Mammary epithelial cell (primary cell): ENCODE data around the gene C14orf39.

ENCODE experiments used
- EZH2 ChIP-seq: IDR thresholded peaks from 2 replicates; pipeline ENCODE4 v1.6.1; 2012; ENCODE audit warnings: low read length, inconsistent platforms, borderline replicate concordance
- TF ChIP-seq, protein P1 (sequence below), 2 donors: IDR thresholded peaks in 1 of 2; conservative IDR thresholded peaks in 1 of 2; 2 replicates each; pipeline ENCODE4 v1.5.1; 2011 to 2012; ENCODE audit warnings: inconsistent platforms in 2 of 2, low read length in 2 of 2, mild to moderate bottlenecking in 2 of 2, control low read depth in 1 of 2, low read depth in 1 of 2; ENCODE audit not compliant: insufficient read depth in 1 of 2; ENCODE audit errors: extremely low read depth in 1 of 2

DNA sequence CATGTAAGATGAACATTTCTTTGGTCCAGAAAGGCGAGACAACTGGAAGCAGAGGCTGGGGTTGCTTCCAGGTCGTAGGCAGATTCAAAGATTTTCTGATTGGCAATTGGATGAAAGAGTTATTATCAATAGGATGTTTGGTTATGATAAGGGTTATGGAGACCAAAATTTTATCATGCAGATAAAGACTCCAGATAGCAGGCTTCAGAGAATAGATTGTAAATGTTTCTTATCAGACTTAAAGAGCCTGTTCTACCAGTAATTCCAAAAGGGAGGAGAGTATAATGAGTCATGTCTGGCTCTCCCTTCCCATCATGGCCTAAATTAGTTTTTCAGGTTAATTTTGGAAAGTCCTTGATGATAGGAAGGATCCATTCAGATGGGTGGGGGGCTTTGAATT lies 55.6 kb downstream of the C14orf39 start:
- TF ChIP-seq, protein P1, sequence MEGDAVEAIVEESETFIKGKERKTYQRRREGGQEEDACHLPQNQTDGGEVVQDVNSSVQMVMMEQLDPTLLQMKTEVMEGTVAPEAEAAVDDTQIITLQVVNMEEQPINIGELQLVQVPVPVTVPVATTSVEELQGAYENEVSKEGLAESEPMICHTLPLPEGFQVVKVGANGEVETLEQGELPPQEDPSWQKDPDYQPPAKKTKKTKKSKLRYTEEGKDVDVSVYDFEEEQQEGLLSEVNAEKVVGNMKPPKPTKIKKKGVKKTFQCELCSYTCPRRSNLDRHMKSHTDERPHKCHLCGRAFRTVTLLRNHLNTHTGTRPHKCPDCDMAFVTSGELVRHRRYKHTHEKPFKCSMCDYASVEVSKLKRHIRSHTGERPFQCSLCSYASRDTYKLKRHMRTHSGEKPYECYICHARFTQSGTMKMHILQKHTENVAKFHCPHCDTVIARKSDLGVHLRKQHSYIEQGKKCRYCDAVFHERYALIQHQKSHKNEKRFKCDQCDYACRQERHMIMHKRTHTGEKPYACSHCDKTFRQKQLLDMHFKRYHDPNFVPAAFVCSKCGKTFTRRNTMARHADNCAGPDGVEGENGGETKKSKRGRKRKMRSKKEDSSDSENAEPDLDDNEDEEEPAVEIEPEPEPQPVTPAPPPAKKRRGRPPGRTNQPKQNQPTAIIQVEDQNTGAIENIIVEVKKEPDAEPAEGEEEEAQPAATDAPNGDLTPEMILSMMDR (conservative IDR thresholded peaks at IDR 0.05 in 1 of 2, IDR thresholded peaks at IDR 0.05 in 1 of 2; ENCODE audit: extremely low read depth in 1 of 2, insufficient read depth in 1 of 2, low read depth in 1 of 2, low read length in 2 of 2): no peak
- no peak for TF ChIP-seq EZH2
